HepG2 (cell line): ENCODE results near the gene UCKL1. TPM values are rescaled to one million over a fixed set of nuclear protein-coding genes. Genes with fewer than 3 reads are reported as not detected.

Source experiments
- DNMT1 ChIP-seq: sonication (generic); formaldehyde crosslinking; IDR thresholded peaks from 2 replicates; pipeline ENCODE4 v1.5.1; 2020; ENCODE audit warnings: mild to moderate bottlenecking, missing genetic modification reagents
- EZH2 ChIP-seq: conservative IDR thresholded peaks from 2 replicates; pipeline ENCODE4 v1.6.1; 2012; ENCODE audit warnings: mild to moderate bottlenecking, low read depth, low read length, moderate library complexity
- FOSL2 ChIP-seq: sonication (generic); formaldehyde crosslinking; IDR thresholded peaks from 2 replicates; pipeline ENCODE4 v1.4.0; 2020; ENCODE audit warnings: missing genetic modification reagents
- GTF2F1 ChIP-seq: fragments of 150-350 bp; IDR thresholded peaks from 2 replicates; pipeline ENCODE4 v1.6.1; 2014; ENCODE audit warnings: low read length
- MTF2 ChIP-seq: sonication (generic); formaldehyde crosslinking; IDR thresholded peaks from 2 replicates; pipeline ENCODE4 v1.5.0; 2020; ENCODE audit warnings: missing genetic modification reagents, borderline replicate concordance
- PAWR ChIP-seq: sonication (generic); formaldehyde crosslinking; IDR thresholded peaks from 2 replicates; pipeline ENCODE4 v1.4.0; 2020; ENCODE audit warnings: missing genetic modification reagents, mild to moderate bottlenecking, borderline replicate concordance
- POLR2AphosphoS2 ChIP-seq: IDR thresholded peaks from 2 replicates; pipeline ENCODE4 v1.6.1; 2011; ENCODE audit warnings: low read depth, low read length, improper control_type of control experiment
- RAD51 ChIP-seq: fragments of 450-650 bp; IDR thresholded peaks from 2 replicates; pipeline ENCODE4 v1.6.1; 2016; ENCODE audit warnings: borderline replicate concordance
- SETDB1 ChIP-seq: sonication (generic); formaldehyde crosslinking; IDR thresholded peaks from 2 replicates; pipeline ENCODE4 v1.5.1; 2020; ENCODE audit warnings: missing genetic modification reagents, mild to moderate bottlenecking, borderline replicate concordance
- THYN1 ChIP-seq: sonication (generic); formaldehyde crosslinking; IDR thresholded peaks from 2 replicates; pipeline ENCODE4 v1.8.1; 2023; ENCODE audit warnings: low read depth, mild to moderate bottlenecking, moderate library complexity, missing genetic modification reagents, borderline replicate concordance
- ZC3H4 ChIP-seq: sonication (generic); formaldehyde crosslinking; IDR thresholded peaks from 2 replicates; pipeline ENCODE4 v1.4.0; 2020; ENCODE audit warnings: missing genetic modification reagents, borderline replicate concordance
- ZNF101 ChIP-seq: sonication (generic); formaldehyde crosslinking; IDR thresholded peaks from 2 replicates; pipeline ENCODE4 v1.4.0; 2020; ENCODE audit warnings: mild to moderate bottlenecking, low read depth, missing genetic modification reagents, borderline replicate concordance
- ZNF232 ChIP-seq: sonication (generic); formaldehyde crosslinking; IDR thresholded peaks from 2 replicates; pipeline ENCODE4 v1.4.0; 2020; ENCODE audit warnings: missing genetic modification reagents, borderline replicate concordance
- ZNF616 ChIP-seq: sonication (generic); formaldehyde crosslinking; IDR thresholded peaks from 2 replicates; pipeline ENCODE4 v1.5.0; 2020; ENCODE audit warnings: low read depth, mild to moderate bottlenecking, missing genetic modification reagents
- ZNF674 ChIP-seq: sonication (generic); formaldehyde crosslinking; IDR thresholded peaks from 2 replicates; pipeline ENCODE4 v1.5.0; 2020; ENCODE audit warnings: low read depth, mild to moderate bottlenecking, missing genetic modification reagents
- polyA plus RNA-seq, 8 experiments: library from polyadenylated mRNA; depleted of rRNA in 3 of 8; stranded (reverse) in 7 of 8; unstranded in 1 of 8; fragments of >200 nt; fragmentation: Illumina TruSeq in 4 of 8; extraction: Trizol in 4 of 8; gene quantifications; 2 replicates each; pipeline versions ENCODE4 v1.2.1 to v1.2.3, GENCODE V29; 2011 to 2016; ENCODE audit warnings: low read depth in 4 of 8, missing spikeins in 1 of 8, mixed read lengths in 1 of 8; ENCODE audit not compliant: insufficient read depth in 1 of 8
- total RNA-seq, 5 experiments: library from RNA; depleted of rRNA; stranded (reverse); fragments of >200 nt; fragmentation: Illumina TruSeq; extraction: Trizol; gene quantifications; 2 replicates each; pipeline ENCODE4 v1.2.3, GENCODE V29; 2016; ENCODE audit warnings: low read depth in 1 of 5
- TF ChIP-seq, protein P1 (sequence below): sonication (generic); formaldehyde crosslinking; IDR thresholded peaks from 2 replicates; pipeline ENCODE4 v1.4.0; 2020; ENCODE audit warnings: low read depth, mild to moderate bottlenecking, missing genetic modification reagents
- TF ChIP-seq, protein P2 (sequence below): sonication (generic); formaldehyde crosslinking; IDR thresholded peaks from 2 replicates; pipeline ENCODE4 v1.4.0; 2020; ENCODE audit warnings: mild to moderate bottlenecking, missing genetic modification reagents

UCKL1 gene
- total and polyA plus RNA-seq, 2 of the 13 experiments (the other 11 are each of a cell fraction or from before 2014, with no cell fraction given), result 50.2 to 126 TPM

DNA sequence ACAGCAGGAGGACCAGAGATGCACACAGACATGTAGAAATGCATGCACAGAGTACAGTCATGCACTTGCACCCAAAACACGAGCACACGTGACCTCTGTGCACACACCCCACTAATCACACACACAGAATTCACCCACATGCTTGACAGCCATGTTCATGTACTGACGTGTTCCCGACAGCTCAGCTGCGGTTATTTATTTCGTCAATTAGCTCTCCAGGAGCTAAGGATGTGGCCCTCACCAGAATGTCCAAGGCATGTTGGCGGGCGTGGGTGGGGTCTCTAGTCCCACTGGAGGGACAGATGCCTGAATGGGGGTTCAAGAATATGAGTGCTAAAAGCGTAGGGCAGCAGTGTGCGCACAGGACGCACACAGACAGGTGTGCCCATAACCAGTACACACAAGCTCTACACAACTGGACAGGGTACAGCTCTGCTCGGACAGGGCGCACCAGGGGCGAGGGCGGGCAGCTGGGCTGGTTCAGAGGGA lies 24.1 kb upstream of the UCKL1 start (continued):
- no peak; the same call in 1 of the 2 replicates for TF ChIP-seq ZNF616
- 0 out of 2 replicates have a peak, but pooled peaks have one; percentile 76 for TF ChIP-seq PAWR (CRISPR knock-in tag)
- TF ChIP-seq DNMT1 (CRISPR knock-in tag), result peak; percentile 41; the same call in 1 of the 2 replicates
- no peak; the same call in 1 of the 2 replicates for TF ChIP-seq GTF2F1
- TF ChIP-seq EZH2, result no peak
- no peak for TF ChIP-seq POLR2AphosphoS2
- peak; percentile 22; the same call in 1 of the 2 replicates for TF ChIP-seq ZNF674 (CRISPR knock-in tag)
- TF ChIP-seq RAD51, result 0 out of 2 replicates have a peak, but pooled peaks have one; percentile 10
- 0 out of 2 replicates have a peak, but pooled peaks have one; percentile 79 for TF ChIP-seq THYN1 (CRISPR knock-in tag)
- TF ChIP-seq ZNF232 (CRISPR knock-in tag), result 0 out of 2 replicates have a peak, but pooled peaks have one; percentile 17
- TF ChIP-seq SETDB1 (CRISPR knock-in tag), result no peak
- TF ChIP-seq ZNF101 (CRISPR knock-in tag), result 0 out of 2 replicates have a peak, but pooled peaks have one; percentile 56
- TF ChIP-seq, protein P1, sequence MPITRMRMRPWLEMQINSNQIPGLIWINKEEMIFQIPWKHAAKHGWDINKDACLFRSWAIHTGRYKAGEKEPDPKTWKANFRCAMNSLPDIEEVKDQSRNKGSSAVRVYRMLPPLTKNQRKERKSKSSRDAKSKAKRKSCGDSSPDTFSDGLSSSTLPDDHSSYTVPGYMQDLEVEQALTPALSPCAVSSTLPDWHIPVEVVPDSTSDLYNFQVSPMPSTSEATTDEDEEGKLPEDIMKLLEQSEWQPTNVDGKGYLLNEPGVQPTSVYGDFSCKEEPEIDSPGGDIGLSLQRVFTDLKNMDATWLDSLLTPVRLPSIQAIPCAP (CRISPR knock-in tag), result 0 out of 2 replicates have a peak, but pooled peaks have one; percentile 10
- TF ChIP-seq FOSL2 (CRISPR knock-in tag), result no peak; the same call in 1 of the 2 replicates
- TF ChIP-seq, protein P2, sequence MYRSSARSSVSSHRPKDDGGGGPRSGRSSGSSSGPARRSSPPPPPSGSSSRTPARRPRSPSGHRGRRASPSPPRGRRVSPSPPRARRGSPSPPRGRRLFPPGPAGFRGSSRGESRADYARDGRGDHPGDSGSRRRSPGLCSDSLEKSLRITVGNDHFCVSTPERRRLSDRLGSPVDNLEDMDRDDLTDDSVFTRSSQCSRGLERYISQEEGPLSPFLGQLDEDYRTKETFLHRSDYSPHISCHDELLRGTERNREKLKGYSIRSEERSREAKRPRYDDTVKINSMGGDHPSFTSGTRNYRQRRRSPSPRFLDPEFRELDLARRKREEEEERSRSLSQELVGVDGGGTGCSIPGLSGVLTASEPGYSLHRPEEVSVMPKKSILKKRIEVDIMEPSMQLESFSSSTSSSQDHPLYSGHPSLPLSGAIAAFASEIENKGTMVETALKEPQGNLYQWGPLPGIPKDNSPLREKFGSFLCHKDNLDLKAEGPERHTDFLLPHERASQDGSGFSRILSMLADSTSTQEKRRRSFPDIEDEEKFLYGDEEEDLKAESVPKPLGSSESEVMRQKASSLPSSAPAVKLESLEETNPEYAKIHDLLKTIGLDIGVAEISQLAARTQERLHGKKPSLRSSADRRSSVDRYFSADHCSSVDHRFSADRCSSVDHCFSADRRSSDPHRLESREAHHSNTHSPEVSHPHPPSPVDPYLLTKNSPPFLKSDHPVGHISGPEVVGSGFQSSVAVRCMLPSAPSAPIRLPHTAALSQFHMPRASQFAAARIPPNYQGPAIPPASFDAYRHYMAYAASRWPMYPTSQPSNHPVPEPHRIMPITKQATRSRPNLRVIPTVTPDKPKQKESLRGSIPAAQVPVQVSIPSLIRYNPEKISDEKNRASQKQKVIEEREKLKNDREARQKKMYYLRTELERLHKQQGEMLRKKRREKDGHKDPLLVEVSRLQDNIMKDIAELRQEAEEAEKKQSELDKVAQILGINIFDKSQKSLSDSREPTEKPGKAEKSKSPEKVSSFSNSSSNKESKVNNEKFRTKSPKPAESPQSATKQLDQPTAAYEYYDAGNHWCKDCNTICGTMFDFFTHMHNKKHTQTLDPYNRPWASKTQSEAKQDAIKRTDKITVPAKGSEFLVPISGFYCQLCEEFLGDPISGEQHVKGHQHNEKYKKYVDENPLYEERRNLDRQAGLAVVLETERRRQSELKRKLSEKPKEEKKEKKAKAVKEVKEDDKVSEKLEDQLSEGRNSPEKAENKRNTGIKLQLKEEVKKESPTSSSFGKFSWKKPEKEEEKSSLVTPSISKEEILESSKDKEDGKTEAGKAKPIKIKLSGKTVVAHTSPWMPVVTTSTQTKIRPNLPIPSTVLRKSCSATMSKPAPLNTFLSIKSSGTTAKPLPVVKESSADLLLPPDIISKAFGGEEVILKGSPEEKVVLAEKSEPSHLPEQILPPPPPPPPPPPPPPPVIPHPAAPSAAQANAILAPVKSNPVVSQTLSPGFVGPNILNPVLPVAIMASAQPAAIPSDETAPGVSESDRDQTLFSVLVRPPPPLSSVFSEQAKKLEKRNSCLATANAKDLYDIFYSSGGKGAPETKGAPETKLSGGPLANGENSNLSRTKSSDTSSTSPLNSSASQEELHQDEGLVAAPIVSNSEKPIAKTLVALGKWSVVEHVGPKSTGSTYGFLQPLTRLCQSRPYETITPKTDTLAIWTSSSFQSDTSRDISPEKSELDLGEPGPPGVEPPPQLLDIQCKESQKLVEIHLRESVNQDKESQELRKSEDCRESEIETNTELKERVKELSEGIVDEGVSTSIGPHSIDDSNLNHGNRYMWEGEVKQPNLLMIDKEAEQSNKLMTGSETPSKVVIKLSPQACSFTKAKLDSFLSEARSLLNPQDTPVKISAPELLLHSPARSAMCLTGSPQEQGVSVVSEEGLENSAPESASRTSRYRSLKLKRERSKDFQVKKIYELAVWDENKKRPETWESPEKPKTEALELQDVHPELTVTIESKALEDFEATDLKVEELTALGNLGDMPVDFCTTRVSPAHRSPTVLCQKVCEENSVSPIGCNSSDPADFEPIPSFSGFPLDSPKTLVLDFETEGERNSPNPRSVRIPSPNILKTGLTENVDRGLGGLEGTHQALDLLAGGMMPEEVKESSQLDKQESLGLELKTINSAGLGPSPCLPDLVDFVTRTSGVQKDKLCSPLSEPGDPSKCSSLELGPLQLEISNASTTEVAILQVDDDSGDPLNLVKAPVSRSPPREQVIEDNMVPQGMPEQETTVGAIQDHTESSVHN (CRISPR knock-in tag), result 0 out of 2 replicates have a peak, but pooled peaks have one; percentile 67
- TF ChIP-seq MTF2 (CRISPR knock-in tag), result no peak
- peak; percentile 80; the same call in 1 of the 2 replicates for TF ChIP-seq ZC3H4 (CRISPR knock-in tag)
